Measurements from ENCODE around the gene C1QTNF5.

The C1QTNF5 gene

DNA sequence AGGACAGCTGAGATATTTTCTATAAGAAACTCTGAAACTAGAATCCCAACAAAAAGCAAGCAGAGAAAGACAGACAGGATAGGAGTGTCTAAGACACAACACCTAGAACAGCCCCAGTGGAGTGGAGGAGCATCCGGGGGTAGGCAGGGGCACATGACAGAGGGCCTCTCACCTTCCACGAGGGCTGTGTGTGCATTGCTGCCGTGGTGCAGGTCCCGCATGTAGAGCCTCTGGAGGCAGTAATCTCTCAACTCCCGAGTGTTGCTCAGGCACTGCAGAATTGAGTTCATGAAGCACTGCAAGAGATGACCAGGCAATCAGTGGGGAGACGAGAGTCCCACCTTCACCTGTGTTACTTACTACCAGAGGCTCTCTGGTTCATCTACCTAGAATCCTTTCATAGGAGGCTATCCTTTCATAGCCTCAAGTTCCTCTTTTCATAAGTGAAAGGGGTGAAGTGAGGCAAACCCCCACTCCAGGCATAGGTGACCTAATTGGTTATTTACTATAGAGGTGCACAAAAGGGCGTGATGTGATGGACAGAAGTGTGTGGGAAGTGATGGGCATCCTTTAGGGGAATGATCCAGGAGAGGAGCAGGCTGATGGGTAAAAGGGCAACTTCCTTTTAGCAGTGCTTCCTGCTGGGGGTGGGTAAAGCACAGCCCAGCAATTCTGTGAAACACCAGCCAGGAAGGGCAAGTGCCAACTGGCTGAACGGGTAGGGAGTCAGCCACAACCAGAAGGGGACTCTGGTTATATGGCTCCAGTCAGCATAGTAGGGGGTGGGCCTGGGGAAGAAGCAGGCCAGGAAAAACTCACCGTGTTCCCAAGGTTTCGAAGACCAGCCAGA is 18.9 kb upstream of the C1QTNF5 start:
- DNase-seq (ENCODE audit: low spot score): no peak

GRCh38 chr11:119357074-119357473 is 16.4 kb upstream of the C1QTNF5 start:
- no peak for DNase-seq (ENCODE audit: low spot score)

DNA sequence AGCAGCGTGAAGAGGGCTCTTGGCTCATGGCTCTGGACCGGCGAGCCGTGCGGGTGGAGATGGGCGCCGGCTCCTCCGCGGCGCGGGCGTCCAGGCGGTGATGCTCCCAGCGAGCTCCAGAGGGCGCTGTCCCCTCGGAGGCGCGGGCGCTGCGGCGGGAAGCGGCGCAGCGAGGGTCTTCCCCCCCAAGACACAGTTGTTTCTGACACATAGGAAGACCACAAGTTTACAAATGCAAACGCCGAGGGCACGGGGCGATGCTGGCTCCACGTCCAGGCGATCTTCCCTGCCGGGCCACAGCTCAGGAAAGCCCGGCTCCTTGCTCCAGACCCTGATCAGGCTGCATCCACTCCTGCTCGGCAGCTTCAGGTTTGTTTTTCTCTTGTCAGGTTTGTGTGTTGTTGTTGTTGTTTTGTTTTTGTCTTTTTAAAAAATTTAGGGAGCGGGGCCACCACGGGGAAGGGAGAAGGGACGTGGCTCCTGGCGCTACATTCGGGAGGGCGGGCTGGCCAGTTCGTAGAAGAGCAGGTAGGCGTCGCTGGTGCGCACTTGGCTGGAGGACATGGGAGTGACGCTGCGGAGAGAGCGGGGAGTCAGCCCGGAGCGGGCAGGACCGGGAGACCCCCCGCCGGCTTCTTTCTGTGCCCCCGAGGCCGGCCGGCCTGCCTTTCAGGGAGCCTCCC is 15.8 kb upstream of the C1QTNF5 start:
- peak; percentile 59 for DNase-seq (ENCODE audit: low spot score)

DNA sequence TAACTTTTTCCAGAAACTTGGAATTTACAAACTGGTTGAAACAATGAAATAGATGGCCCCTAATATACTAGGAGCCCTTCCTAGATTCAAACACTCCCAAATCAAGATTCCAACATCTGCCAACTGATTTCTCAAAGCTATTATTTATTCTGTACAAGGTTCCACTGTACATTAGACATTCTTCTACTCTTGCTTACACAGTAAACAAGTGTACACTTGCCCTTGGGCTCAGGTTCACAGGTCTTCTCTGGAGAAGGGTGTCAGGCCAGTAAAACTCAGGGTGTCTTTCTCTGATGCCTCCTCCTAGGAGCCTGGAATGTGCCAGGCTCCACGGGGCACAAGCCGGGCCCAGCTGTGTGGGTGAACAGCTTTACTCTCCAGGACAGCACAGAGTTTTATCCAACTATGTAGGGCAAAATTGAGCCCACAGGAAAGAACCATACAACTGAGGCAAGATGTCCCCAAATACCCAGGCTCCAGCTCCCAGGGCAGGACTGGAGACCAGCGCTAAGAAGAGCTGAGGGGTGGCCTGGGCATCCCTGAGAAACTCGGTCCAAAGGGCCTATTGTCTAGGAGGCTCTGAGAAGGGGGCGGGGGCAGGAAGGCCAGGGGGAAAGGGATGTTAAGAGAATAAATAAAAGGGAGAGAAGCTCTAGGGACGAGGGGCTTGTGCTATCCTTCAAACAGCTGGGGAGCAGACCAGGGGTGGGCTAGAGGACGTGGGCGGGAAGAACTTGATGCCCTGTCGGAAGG is 14.6 kb upstream of the C1QTNF5 start:
- DNase-seq (ENCODE audit: low spot score): no peak

DNA sequence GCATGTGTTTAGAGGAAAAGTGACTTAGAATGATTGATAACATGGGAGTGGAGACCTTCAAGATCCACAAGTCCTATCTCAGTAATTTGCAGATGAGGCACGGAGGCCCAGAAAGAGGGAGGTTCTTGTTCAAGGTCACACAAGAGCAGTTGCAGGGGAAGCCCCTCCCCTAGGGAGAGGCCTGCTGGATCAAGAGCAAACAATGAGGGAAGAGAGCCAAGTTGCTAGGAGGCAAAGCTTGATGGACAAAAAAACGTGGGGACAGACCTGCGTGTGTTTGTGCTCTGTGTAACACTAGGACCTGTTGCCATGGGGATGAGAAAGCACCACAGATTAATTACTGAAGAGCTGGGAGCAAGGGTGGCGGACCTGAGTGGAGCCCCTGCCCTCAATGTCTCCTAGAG is 12.2 kb upstream of the C1QTNF5 start:
- no peak for DNase-seq (ENCODE audit: low spot score)

GRCh38 chr11:119351232-119351631 is 10.5 kb upstream of the C1QTNF5 start:
- no peak for DNase-seq (ENCODE audit: low spot score)

DNA sequence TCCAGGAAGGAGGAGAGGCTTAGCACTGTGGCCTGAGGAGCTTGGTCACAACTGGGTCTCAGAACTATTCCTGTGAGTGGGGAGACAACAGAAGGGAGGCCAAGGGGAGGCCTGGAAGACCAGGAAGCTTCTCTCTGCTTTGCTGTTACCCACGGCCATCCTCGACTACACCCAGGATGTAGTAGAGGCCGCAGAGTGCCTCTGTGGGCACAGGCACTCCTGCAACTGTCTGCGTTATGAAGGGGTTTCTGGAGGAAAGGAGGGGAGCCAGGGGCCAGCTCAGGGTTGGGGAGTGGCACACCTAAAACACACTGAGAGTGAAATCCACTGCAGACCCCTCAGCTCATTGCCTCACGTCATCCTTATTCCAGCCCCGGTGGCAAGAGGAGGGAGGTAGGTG is 9.6 kb upstream of the C1QTNF5 start:
- DNase-seq (ENCODE audit: low spot score): no peak

- no peak for DNase-seq (ENCODE audit: low spot score)
Measured at GRCh38 chr11:119347940-119348605, 7.4 kb upstream of the C1QTNF5 start.

DNA sequence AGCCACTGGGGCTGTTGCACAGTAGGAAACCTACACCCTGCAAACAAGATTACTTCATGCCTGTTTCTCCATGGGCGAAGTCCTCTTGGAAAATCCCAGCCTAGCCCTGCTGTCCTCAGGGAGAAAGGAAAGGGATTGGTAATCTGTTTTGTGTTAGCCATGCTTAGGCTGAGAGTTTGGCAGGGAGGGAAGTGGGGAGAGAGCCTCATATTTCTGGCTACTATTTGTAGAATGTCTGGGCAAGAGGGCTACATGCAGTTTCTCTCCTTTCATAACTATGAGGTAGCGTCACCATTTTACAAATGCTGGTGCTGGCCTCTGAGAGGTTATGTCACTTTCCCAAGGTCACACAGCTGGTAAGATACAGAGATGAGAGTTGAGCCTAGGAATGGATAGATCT is 6.6 kb upstream of the C1QTNF5 start:
- no peak for DNase-seq (ENCODE audit: low spot score)

DNA sequence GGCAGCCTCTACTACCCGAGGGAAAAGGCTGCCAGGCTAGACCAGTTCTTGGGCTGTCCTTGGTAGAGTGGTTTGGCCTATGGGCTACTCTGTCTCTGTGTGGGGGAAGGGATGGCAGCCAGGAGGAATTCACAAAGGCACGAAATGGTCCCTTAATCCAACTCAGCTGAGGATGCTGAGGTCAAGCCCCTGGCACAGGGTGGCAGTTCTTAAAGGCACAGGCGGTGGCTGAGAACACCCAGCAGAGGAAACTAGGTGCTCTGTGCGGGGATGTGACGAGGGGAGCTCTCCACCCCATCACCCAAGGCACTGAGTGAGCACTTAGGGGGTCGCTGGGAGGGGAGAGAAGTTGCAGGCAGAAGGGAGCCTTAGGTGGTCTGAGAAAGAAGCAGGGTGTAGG is 5.9 kb upstream of the C1QTNF5 start, which contains the start of gene MFRP:
TSS of gene MFRP (minus strand) at position 101 of the 400 bp plus-strand sequence. CDS start 192 bp downstream, outside the sequence.
- DNase-seq (ENCODE audit: low spot score): no peak

- DNase-seq (ENCODE audit: low spot score): no peak
Measured at GRCh38 chr11:119345685-119346084, 5.0 kb upstream of the C1QTNF5 start.

- DNase-seq (ENCODE audit: low spot score): no peak
Measured at GRCh38 chr11:119344291-119345010, 3.8 kb upstream of the C1QTNF5 start.

GRCh38 chr11:119343726-119344125 is 3.0 kb upstream of the C1QTNF5 start:
- DNase-seq (ENCODE audit: low spot score): no peak

DNA sequence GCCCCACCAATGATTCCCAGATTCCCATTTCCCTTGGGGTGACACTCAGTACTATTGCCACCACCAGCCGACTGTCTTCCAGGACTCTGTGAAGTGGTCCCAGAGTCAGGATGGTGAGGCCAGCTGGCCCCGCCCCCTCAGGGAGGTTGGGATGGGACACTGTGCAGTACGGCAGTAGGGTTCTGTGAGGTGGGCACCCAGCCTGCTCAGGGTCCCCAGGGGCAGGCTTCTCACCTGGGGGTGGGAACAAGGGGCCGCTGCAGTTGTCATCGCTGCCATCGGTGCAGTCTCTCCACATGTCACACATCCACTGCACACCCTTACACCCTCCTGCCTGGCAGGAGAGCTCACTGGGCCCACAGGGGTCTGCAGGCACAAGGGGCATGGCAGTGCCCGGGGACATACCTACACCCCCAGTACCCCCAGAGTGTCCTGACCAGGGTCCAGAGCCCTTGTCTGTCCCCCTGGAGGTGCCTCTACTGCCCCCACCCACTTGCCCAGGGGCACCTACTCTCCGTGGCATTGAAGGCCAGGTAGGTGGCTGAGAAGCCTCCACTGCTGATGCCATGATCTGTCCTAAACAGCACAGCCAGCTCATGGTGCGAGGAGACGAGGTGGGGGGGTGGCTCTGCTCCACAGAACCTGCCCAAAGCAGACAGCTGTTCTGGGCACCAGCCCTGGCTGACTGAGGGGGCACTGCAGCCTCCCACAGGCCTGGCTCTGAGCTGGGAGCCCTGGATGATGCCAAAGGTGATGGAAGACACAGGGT is 1.9 kb upstream of the C1QTNF5 start:
- DNase-seq (ENCODE audit: low spot score): no peak

GRCh38 chr11:119342023-119342300 is 1.3 kb upstream of the C1QTNF5 start:
- no peak for DNase-seq (ENCODE audit: low spot score)

DNA sequence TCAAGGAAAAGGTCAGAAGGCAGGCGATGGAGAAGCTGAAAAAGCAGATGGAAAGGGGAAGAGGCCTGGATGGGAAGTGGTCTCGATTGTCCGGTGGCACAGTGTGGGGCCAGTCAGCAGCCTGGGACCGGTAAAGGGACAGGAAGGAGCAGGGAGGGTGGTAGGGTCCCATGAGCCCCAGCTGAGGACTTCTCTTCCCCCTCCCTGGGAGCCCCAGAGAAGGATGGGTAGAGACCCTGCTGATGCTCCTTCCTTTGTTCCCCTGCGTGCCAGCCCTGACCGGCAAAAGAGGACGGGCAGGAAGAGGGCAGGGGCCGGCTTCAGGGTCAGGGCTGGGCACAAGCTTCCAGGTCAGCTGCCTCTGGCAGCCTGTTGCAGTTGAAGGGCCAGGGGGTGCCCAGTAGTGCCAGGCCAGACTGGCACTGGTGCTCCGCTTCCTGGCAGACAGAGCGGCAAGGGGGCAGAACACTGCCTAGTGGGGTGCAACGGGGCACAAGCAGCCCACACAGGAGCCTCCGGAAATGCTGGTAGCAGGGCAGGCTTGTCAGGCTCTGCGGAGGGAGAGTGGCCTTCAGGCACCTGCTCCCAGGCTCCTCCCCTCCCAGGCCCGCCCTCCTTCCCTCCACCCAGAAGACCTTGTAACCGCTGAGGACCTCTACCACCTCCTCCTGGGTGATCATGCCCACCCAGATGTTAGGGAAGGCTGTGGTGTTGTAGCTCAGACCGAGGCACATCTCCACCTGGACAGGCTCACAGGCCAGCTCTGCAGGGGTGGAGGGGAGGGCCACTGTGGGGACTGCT is 739 bp upstream of the C1QTNF5 start:
- DNase-seq (ENCODE audit: low spot score): no peak

GRCh38 chr11:119339589-119340334 is 921 bp downstream of the C1QTNF5 start:
- no peak for DNase-seq (ENCODE audit: low spot score)

GRCh38 chr11:119338965-119339588 is 1.6 kb downstream of the C1QTNF5 start:
- DNase-seq (ENCODE audit: low spot score): no peak

Data from NAMALWA (cell line).